Measurements from ENCODE around the gene FPR2. TPM values are rescaled to one million over a fixed set of nuclear protein-coding genes. Genes with fewer than 3 reads are reported as not detected.

FPR2 gene
- total and polyA plus RNA-seq, 9 of the 15 experiments (the other 6 are each of a cell fraction or from before 2014, with no cell fraction given) = 0.03 to 0.15 (median 0.07) TPM; not detected in 6

DNA sequence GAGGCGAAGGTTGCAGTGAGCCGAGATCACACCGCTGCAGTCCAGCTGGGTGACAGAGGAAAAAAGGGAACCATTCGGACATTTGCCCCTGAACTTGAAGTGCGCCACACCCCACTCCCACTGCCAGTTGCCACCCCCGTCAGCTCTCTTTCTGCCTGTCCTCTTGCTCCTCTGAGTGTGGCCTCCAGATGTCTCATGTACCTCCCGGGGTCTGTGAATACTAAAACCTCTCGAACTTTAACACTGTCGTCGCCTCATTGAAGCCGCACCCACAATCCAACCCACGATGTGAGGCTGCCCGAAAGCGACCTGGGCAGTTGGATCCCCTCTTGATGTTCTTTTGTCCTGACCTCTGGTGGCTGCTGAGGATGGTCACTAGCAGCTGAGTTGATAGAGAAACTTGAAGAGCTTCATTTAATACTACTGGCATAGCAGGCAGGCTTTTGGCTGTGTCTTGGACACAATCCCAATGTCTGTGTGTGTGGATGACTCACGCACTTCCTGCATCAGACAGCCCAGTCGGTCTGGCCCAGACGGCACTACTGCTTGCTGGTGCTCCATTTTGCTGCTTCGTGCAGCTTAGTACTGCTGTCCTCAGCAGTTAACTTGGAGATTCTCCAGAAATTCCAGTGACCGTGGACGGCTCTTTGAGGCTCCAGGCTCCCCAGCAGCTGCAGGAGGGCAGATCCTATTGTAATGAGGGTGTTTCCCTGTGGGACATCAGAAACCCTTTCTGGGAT is 38.2 kb downstream of the FPR2 start (continued):
- TF ChIP-seq TRIM24 (IDR thresholded peaks at IDR 0.05) = no peak
- TF ChIP-seq, protein P1, sequence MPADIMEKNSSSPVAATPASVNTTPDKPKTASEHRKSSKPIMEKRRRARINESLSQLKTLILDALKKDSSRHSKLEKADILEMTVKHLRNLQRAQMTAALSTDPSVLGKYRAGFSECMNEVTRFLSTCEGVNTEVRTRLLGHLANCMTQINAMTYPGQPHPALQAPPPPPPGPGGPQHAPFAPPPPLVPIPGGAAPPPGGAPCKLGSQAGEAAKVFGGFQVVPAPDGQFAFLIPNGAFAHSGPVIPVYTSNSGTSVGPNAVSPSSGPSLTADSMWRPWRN (IDR thresholded peaks at IDR 0.05; ENCODE audit: low read depth) = no peak
- peak; percentile 7; the same call in 1 of the 2 replicates for TF ChIP-seq TAF7 (tag; IDR thresholded peaks at IDR 0.05)
- TF ChIP-seq, protein P2, sequence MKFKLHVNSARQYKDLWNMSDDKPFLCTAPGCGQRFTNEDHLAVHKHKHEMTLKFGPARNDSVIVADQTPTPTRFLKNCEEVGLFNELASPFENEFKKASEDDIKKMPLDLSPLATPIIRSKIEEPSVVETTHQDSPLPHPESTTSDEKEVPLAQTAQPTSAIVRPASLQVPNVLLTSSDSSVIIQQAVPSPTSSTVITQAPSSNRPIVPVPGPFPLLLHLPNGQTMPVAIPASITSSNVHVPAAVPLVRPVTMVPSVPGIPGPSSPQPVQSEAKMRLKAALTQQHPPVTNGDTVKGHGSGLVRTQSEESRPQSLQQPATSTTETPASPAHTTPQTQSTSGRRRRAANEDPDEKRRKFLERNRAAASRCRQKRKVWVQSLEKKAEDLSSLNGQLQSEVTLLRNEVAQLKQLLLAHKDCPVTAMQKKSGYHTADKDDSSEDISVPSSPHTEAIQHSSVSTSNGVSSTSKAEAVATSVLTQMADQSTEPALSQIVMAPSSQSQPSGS (CRISPR knock-in tag; IDR thresholded peaks at IDR 0.05) = no peak
- TF ChIP-seq FOXJ2 (tag; IDR thresholded peaks at IDR 0.05) = no peak
- no peak for TF ChIP-seq ADNP (tag; IDR thresholded peaks at IDR 0.05)
- peak; percentile 60; the same call in 1 of the 2 replicates for TF ChIP-seq ZNF79 (CRISPR knock-in tag; IDR thresholded peaks at IDR 0.05; ENCODE audit: low read depth)
- TF ChIP-seq BMI1 (IDR thresholded peaks at IDR 0.05; ENCODE audit: low read length) = no peak
- TF ChIP-seq XRCC4 (IDR thresholded peaks at IDR 0.05; ENCODE audit: extremely low read depth, insufficient read depth, insufficient read length) = no peak
- TF ChIP-seq, protein P3, sequence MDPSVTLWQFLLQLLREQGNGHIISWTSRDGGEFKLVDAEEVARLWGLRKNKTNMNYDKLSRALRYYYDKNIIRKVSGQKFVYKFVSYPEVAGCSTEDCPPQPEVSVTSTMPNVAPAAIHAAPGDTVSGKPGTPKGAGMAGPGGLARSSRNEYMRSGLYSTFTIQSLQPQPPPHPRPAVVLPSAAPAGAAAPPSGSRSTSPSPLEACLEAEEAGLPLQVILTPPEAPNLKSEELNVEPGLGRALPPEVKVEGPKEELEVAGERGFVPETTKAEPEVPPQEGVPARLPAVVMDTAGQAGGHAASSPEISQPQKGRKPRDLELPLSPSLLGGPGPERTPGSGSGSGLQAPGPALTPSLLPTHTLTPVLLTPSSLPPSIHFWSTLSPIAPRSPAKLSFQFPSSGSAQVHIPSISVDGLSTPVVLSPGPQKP (CRISPR knock-in tag; IDR thresholded peaks at IDR 0.05) = no peak
- TF ChIP-seq ZNF311 (CRISPR knock-in tag; IDR thresholded peaks at IDR 0.05) = 0 out of 2 replicates have a peak, but pooled peaks have one; percentile 13
- TF ChIP-seq GATA2 (CRISPR knock-in tag; IDR thresholded peaks at IDR 0.05) = no peak
- TF ChIP-seq SREBF1 (IDR thresholded peaks at IDR 0.05; ENCODE audit: borderline replicate concordance, low read depth, low read length) = no peak
- no peak for TF ChIP-seq ZNF253 (CRISPR knock-in tag; conservative IDR thresholded peaks at IDR 0.05)
- no peak for TF ChIP-seq CHD2 (IDR thresholded peaks at IDR 0.05; ENCODE audit: low read depth, low read length)
- TF ChIP-seq ZNF830 (CRISPR knock-in tag; IDR thresholded peaks at IDR 0.05) = peak; percentile 26; the same call in 1 of the 2 replicates
- no peak for TF ChIP-seq ZNF511 (CRISPR knock-in tag; IDR thresholded peaks at IDR 0.05)
- no peak; the same call in 1 of the 2 replicates for TF ChIP-seq ZNF197 (CRISPR knock-in tag; IDR thresholded peaks at IDR 0.05; ENCODE audit: low read depth)
- peak; percentile 12 for TF ChIP-seq RBM39 (optimal IDR thresholded peaks at IDR 0.05; ENCODE audit: low read depth, low read length)
- no peak for TF ChIP-seq CBX2 (IDR thresholded peaks at IDR 0.05; ENCODE audit: insufficient read depth, low read length, poor library complexity, severe bottlenecking)
- no peak for TF ChIP-seq ZNF512 (tag; IDR thresholded peaks at IDR 0.05)
- no peak for TF ChIP-seq RNF2 (IDR thresholded peaks at IDR 0.05)

Data from K562 (cell line).